Measurements from ENCODE around the gene TIAM1.

TIAM1 gene

DNA sequence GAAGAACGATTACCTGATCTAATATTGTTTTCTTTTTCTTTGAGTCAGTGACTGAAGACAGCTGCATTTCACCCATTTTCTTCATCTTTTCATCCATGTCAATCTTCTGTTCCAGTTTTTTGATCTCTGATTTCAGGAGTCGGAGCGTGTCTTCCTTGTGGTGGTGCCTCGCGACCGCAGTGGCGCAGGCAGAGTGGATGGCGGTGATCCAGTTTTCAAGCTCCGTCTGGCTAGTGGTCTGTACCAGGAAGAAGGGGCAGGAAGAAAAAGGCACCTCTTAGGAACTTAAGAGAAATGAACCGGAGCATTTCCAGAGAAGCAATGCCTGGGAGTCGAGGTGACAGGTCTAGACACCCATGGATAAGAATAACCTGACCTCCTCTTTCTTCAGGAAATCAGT, 118.3 kb downstream of the TIAM1 start:
- TF ChIP-seq CTCF (conservative IDR thresholded peaks at IDR 0.05) (no peak), ZFX (IDR thresholded peaks at IDR 0.05) (no peak)
- no peak overlapping the region for H3K27ac ChIP-seq

GRCh38 chr21:31222142-31222541, 121.9 kb downstream of the TIAM1 start:
- no peak overlapping the region for H3K27ac ChIP-seq
- TF ChIP-seq CTCF (conservative IDR thresholded peaks at IDR 0.05), result no peak
- no peak for TF ChIP-seq ZFX (IDR thresholded peaks at IDR 0.05)

GRCh38 chr21:31221043-31221442, 123.0 kb downstream of the TIAM1 start:
- no peak overlapping the region for H3K27ac ChIP-seq
- TF ChIP-seq ZFX (IDR thresholded peaks at IDR 0.05) (no peak), CTCF (conservative IDR thresholded peaks at IDR 0.05) (no peak)

GRCh38 chr21:31220575-31220974, 123.5 kb downstream of the TIAM1 start:
- no peak overlapping the region for H3K27ac ChIP-seq
- no peak for TF ChIP-seq ZFX (IDR thresholded peaks at IDR 0.05)
- no peak for TF ChIP-seq CTCF (conservative IDR thresholded peaks at IDR 0.05)

- TF ChIP-seq CTCF (conservative IDR thresholded peaks at IDR 0.05) (no peak), ZFX (IDR thresholded peaks at IDR 0.05) (no peak)
- no peak overlapping the region for H3K27ac ChIP-seq
Observed at GRCh38 chr21:31218830-31219608, 125.0 kb downstream of the TIAM1 start.

DNA sequence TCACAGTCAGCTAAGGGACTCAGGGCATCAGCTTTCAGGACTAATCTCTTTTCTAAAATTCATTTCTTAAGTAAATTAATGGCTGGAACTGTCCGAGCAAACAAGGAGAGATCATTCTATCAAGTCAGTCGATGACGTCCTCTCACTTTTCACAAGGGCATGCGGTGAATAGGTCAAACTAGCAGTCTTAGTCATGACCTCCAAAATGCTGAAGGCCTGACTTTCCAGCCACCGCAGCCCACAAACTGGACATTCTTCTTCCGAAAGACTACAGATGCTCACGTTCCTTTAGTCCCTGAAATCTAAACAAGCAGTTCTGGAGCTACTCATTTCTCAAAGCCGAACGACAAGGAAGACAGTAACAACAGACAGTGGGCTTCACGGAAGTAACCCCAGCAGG, 127.9 kb downstream of the TIAM1 start:
- no peak overlapping the region for H3K27ac ChIP-seq
- no peak for TF ChIP-seq CTCF (conservative IDR thresholded peaks at IDR 0.05)
- TF ChIP-seq ZFX (IDR thresholded peaks at IDR 0.05), result no peak

- no peak overlapping the region for H3K27ac ChIP-seq
- peak; percentile 31 for TF ChIP-seq CTCF (conservative IDR thresholded peaks at IDR 0.05)
- no peak for TF ChIP-seq ZFX (IDR thresholded peaks at IDR 0.05)
Observed at GRCh38 chr21:31213787-31214186, 130.3 kb downstream of the TIAM1 start.
